Ishikawa (cell line): ENCODE results near the gene RECQL5.

Experiments used
- CEBPB ChIP-seq: IDR thresholded peaks from 2 replicates; pipeline ENCODE4 v1.6.1; 2012
- CREB1 ChIP-seq: IDR thresholded peaks from 2 replicates; pipeline ENCODE4 v1.6.1; 2012; ENCODE audit warnings: low read depth
- EGR1 ChIP-seq: IDR thresholded peaks from 2 replicates; pipeline ENCODE4 v1.6.1; 2012
- EP300 ChIP-seq: IDR thresholded peaks from 2 replicates; pipeline ENCODE4 v1.6.1; 2012; ENCODE audit warnings: borderline replicate concordance
- FOXM1 ChIP-seq: IDR thresholded peaks from 2 replicates; pipeline ENCODE4 v1.6.1; 2012; ENCODE audit warnings: low read depth, borderline replicate concordance
- MAX ChIP-seq: IDR thresholded peaks from 2 replicates; pipeline ENCODE4 v1.6.1; 2012
- NFIC ChIP-seq: IDR thresholded peaks from 2 replicates; pipeline ENCODE4 v1.6.1; 2012
- RAD21 ChIP-seq: IDR thresholded peaks from 2 replicates; pipeline ENCODE4 v1.6.1; 2012; ENCODE audit warnings: low read depth
- TAF1 ChIP-seq: IDR thresholded peaks from 2 replicates; pipeline ENCODE4 v1.6.1; 2012; ENCODE audit warnings: low read depth, mild to moderate bottlenecking
- TCF12 ChIP-seq: IDR thresholded peaks from 2 replicates; pipeline ENCODE4 v1.6.1; 2012; ENCODE audit warnings: low read depth
- TEAD4 ChIP-seq: IDR thresholded peaks from 2 replicates; pipeline ENCODE4 v1.6.1; 2012
- USF1 ChIP-seq: IDR thresholded peaks from 2 replicates; pipeline ENCODE4 v1.6.1; 2012
- YY1 ChIP-seq: IDR thresholded peaks from 2 replicates; pipeline ENCODE4 v1.6.1; 2012; ENCODE audit warnings: low read depth
- ZBTB7A ChIP-seq: IDR thresholded peaks from 2 replicates; pipeline ENCODE4 v1.6.1; 2012; ENCODE audit warnings: low read depth
- TF ChIP-seq, protein P1 (sequence below): IDR thresholded peaks from 2 replicates; pipeline ENCODE4 v1.6.1; 2012; ENCODE audit warnings: low read depth, mild to moderate bottlenecking

The RECQL5 gene

DNA sequence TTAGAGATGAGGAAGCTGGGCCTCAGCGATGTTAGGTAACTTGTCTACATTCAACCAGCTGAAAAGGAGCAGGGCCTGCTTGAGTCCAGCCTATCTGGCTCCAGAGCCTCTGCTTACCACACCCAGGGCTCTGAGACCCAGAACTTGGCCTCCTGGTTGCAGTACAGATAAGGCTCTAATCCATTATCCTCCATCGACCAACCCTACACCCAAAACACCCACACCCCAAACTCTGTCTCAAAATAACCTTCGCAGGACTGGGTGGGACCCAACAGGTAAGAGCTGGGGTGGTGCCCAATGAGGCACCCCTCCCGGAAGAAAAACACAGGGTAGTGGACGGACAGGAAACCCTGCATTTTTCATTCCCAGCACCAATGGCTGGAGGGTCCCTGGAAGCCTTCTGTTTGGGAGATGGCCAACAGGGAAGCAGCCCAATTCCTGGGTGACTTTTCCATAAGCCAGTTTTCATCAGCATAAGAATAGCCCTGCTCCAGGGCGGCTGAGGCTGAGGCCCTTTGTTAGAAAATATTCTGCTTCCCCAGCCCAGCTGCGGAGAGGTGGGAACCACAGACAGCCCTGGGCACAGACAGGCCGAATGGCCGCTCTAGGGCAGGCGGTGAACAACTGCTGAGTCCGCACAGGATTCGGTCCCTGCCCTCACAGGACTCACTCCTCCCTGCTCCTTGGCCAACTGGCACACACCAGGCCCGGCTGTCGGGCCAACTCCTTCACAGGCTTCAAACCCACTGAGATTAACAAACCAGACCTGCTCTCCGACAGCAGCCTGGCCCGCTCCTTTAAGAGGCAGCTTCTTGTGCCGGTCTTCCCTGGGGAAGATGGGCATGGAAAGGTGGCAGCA lies 23.9 kb downstream of the RECQL5 start:
- TF ChIP-seq FOXM1 (no peak), NFIC (no peak), ZBTB7A (no peak), TEAD4 (no peak), CREB1 (no peak), TCF12 (no peak), YY1 (no peak), TAF1 (no peak), MAX (no peak), EP300 (no peak), EGR1 (no peak), CEBPB (no peak), USF1 (no peak), RAD21 (no peak)
- TF ChIP-seq, protein P1, sequence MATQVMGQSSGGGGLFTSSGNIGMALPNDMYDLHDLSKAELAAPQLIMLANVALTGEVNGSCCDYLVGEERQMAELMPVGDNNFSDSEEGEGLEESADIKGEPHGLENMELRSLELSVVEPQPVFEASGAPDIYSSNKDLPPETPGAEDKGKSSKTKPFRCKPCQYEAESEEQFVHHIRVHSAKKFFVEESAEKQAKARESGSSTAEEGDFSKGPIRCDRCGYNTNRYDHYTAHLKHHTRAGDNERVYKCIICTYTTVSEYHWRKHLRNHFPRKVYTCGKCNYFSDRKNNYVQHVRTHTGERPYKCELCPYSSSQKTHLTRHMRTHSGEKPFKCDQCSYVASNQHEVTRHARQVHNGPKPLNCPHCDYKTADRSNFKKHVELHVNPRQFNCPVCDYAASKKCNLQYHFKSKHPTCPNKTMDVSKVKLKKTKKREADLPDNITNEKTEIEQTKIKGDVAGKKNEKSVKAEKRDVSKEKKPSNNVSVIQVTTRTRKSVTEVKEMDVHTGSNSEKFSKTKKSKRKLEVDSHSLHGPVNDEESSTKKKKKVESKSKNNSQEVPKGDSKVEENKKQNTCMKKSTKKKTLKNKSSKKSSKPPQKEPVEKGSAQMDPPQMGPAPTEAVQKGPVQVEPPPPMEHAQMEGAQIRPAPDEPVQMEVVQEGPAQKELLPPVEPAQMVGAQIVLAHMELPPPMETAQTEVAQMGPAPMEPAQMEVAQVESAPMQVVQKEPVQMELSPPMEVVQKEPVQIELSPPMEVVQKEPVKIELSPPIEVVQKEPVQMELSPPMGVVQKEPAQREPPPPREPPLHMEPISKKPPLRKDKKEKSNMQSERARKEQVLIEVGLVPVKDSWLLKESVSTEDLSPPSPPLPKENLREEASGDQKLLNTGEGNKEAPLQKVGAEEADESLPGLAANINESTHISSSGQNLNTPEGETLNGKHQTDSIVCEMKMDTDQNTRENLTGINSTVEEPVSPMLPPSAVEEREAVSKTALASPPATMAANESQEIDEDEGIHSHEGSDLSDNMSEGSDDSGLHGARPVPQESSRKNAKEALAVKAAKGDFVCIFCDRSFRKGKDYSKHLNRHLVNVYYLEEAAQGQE: no peak

DNA sequence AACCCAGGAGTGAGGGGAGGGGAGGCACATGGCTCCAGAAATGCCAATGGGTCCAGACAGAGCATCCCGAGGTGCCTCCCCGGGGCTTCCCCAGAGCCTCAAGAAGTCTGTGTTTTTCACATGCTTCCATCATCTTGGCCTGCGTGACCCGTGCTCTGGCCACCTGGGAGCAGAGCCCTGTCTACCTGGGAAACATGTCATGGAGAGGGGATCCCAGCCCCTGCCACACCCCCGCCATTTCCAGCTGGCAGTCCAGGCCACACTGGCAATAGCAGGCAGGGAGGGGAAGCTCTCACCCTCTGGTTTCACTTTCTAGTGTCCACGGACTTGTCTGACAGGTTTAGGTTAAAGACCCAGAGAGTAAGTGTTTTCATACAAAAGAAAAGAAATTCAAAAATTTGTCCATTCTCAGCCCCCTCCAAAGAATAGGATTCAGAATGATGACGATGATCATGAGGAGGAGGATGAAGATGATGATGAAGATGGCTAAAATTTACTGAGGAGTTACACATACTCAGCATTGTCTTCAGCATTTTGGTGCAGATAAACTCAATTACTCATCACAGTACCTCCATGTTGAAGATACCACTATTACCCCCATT lies 24.7 kb downstream of the RECQL5 start:
- TF ChIP-seq, protein P1: no peak
- TF ChIP-seq USF1 (no peak), TEAD4 (no peak), NFIC (no peak), ZBTB7A (no peak), MAX (no peak), RAD21 (no peak), CREB1 (no peak)

GRCh38 chr17:75641343-75641742 lies 25.6 kb downstream of the RECQL5 start:
- no peak for TF ChIP-seq EGR1
- 0 out of 2 replicates have a peak, but pooled peaks have one; percentile 25 for TF ChIP-seq YY1
- peak; percentile 18; the same call in 1 of the 2 replicates for TF ChIP-seq USF1
- TF ChIP-seq TCF12: peak; percentile 39; the same call in 1 of the 2 replicates
- no peak for TF ChIP-seq CREB1
- TF ChIP-seq RAD21: no peak
- no peak for TF ChIP-seq TAF1
- TF ChIP-seq, protein P1: no peak
- TF ChIP-seq EP300: peak; percentile 15; the same call in 1 of the 2 replicates
- TF ChIP-seq NFIC: no peak; the same call in 1 of the 2 replicates
- TF ChIP-seq MAX: peak; percentile 91
- TF ChIP-seq FOXM1: no peak
- no peak for TF ChIP-seq CEBPB
- TF ChIP-seq ZBTB7A: no peak
- TF ChIP-seq TEAD4: peak; percentile 83
